SK-N-MC (cell line): ENCODE measurements around the gene TCF7L2.

Source experiments
- EZH2 ChIP-seq: fragments of 200-600 bp; sonication (generic); IDR thresholded peaks from one replicate; pipeline ENCODE4 v1.6.1; 2017; ENCODE audit warnings: antibody characterized with exemption
- POLR2AphosphoS5 ChIP-seq: IDR thresholded peaks from 2 replicates; pipeline ENCODE4 v1.6.1; 2012; ENCODE audit warnings: mild to moderate bottlenecking, low read depth, low read length, borderline replicate concordance

DNA sequence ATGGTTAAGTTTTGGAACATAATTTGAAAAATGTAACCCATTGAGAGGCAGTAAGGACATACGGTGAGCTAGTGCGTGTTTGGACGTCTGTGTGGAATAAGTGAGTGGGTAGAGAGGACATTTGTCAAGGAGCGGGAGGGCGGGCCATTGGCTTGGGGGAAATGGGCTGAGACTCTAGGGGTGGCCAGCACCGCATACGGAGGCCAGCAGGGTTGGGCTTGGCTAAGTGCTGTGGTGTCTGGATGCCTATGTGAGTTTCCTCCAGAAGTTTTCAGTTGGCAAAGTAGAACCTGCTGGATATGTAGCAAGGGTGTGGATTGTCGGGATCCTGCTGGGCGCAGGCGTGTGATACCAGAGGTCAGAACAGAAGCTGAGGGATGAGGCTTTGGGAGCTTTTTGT is 103.0 kb downstream of the TCF7L2 start:
- no peak for TF ChIP-seq POLR2AphosphoS5
- no peak for TF ChIP-seq EZH2
